CD4-positive, alpha-beta T cell (primary cell): ENCODE measurements around the gene HM13. TPM values are rescaled to one million over a fixed set of nuclear protein-coding genes. Genes with fewer than 3 reads are reported as not detected.

Experiments
- ATAC-seq: fragments of 200-7000 bp; cut with Tn5 transposase; one replicate; pipeline ENCODE4 v1.10.0; 2022; ENCODE audit warnings: mild to moderate bottlenecking; ENCODE audit not compliant: poor library complexity
- CTCF ChIA-PET: fragments of 350-600 bp; sonication (Branson Sonifier 250); formaldehyde crosslinking; loops from one replicate; lab custom pipeline; 2021; ENCODE audit warnings: antibody characterized with exemption, inconsistent platforms; lab: Charles Lee
- POLR2A ChIA-PET: fragments of 350-600 bp; sonication (Branson Sonifier 250); formaldehyde crosslinking; loops from one replicate; lab custom pipeline; 2021; ENCODE audit warnings: antibody characterized with exemption, inconsistent platforms; lab: Charles Lee
- DNase-seq, 14 experiments: peaks; one replicate each; pipeline ENCODE4 v3.0.0-alpha.2; 2013 to 2020; ENCODE audit warnings: mixed read lengths in 2 of 14
- H3K27ac ChIP-seq, 2 donors: one replicate each; pipeline versions ENCODE4 v1.5.1 to v1.7.0; 2013; ENCODE audit warnings: low read length in 2 of 2, low read depth in 1 of 2, mild to moderate bottlenecking in 1 of 2
- H3K27me3 ChIP-seq, 2 experiments: 1 replicate in 1 of 2; 2 replicates in 1 of 2; pipeline versions ENCODE4 v1.6.1 to v1.7.0; 2013; ENCODE audit warnings: low read length in 2 of 2, control low read depth in 1 of 2, mild to moderate bottlenecking in 1 of 2, moderate library complexity in 1 of 2; ENCODE audit not compliant: insufficient read depth in 2 of 2, control insufficient read depth in 1 of 2
- H3K36me3 ChIP-seq: one replicate; pipeline ENCODE4 v1.6.1; 2013; ENCODE audit warnings: low read length, control low read depth; ENCODE audit not compliant: insufficient read depth
- H3K4me1 ChIP-seq: one replicate; pipeline ENCODE4 v1.6.1; 2013; ENCODE audit warnings: low read length, control low read depth; ENCODE audit not compliant: insufficient read depth
- H3K4me3 ChIP-seq: one replicate; pipeline ENCODE4 v1.5.1; 2013; ENCODE audit warnings: mild to moderate bottlenecking, low read length, moderate library complexity
- H3K9me3 ChIP-seq, 2 experiments: 1 replicate in 1 of 2; 2 replicates in 1 of 2; pipeline versions ENCODE4 v1.6.1 to v1.7.0; 2013; ENCODE audit warnings: low read length in 2 of 2, mild to moderate bottlenecking in 2 of 2, control low read depth in 1 of 2, moderate library complexity in 1 of 2; ENCODE audit not compliant: control insufficient read depth in 1 of 2, insufficient read depth in 1 of 2
- H3K27ac Mint-ChIP-seq: one replicate; pipeline ENCODE4 v1.8.0; 2020; ENCODE audit warnings: mixed read lengths
- H3K27me3 Mint-ChIP-seq: one replicate; pipeline ENCODE4 v1.8.0; 2021; ENCODE audit warnings: mixed read lengths
- H3K36me3 Mint-ChIP-seq: one replicate; pipeline ENCODE4 v1.8.0; 2021; ENCODE audit warnings: low read depth, mixed read lengths
- H3K4me1 Mint-ChIP-seq: one replicate; pipeline ENCODE4 v1.8.0; 2021; ENCODE audit warnings: low read depth, mixed read lengths
- H3K4me3 Mint-ChIP-seq: one replicate; pipeline ENCODE4 v1.8.0; 2020; ENCODE audit warnings: mild to moderate bottlenecking, mixed read lengths
- H3K9me3 Mint-ChIP-seq: one replicate; pipeline ENCODE4 v1.8.0; 2020; ENCODE audit warnings: mixed read lengths
- CTCF ChIP-seq: fragments of 200-600 bp; IDR thresholded peaks from one replicate; pipeline ENCODE4 v1.8.0; 2022; ENCODE audit warnings: antibody characterized with exemption, mild to moderate bottlenecking
- intact Hi-C, 2 experiments: fragments of 100-400 bp; cut with DNase I in 1 of 2; cut with micrococcal nuclease in 1 of 2; formaldehyde crosslinking; loops; one replicate each; pipeline versions ENCODE4 v1.15.1 to v1.9.0; 2023 to 2025; cut with DNase I, micrococcal nuclease
- total RNA-seq, 174 experiments: library from RNA in 2 of 174; stranded (reverse) in 2 of 174; gene quantifications; one replicate each; pipeline ENCODE4 v1.2.3 and lab custom pipeline; 2021 to 2026

Gene HM13
- total RNA-seq, 2 experiments from 2014 or later = 97.8 to 113 TPM

GRCh38 chr20:31536575-31536974 is 22.3 kb downstream of the HM13 start:
- ChIA-PET POLR2A (no interaction called here), CTCF (no interaction called here)
- Mint-ChIP-seq H3K27ac (no peak overlapping the region), H3K4me1 (peaks cover 7% of the 10 kb centered on the region), H3K4me3 (no peak overlapping the region), H3K9me3 (no peaks in the 10 kb centered on the region), H3K27me3 (no peaks in the 10 kb centered on the region), H3K36me3 (peaks cover 92% of the 10 kb centered on the region)
- Histone ChIP-seq H3K4me3 (no peak overlapping the region), H3K4me1 (peaks cover 2% of the 10 kb centered on the region), H3K27ac (no peak overlapping the region), H3K36me3 (peaks cover 87% of the 10 kb centered on the region), H3K27me3 (no peaks in the 10 kb centered on the region), H3K9me3 (no peaks in the 10 kb centered on the region)
- no peak for ATAC-seq
- no peak for DNase-seq
- TF ChIP-seq CTCF = no peak
- intact Hi-C loops = no loop called here

GRCh38 chr20:31537116-31537871 is 23.1 kb downstream of the HM13 start:
- no peaks in the 10 kb centered on the region for H3K9me3 ChIP-seq
- peaks cover 92% of the 10 kb centered on the region for H3K36me3 Mint-ChIP-seq
- POLR2A ChIA-PET = no interaction called here
- H3K27me3 Mint-ChIP-seq = no peaks in the 10 kb centered on the region
- no peak overlapping the region for H3K4me3 ChIP-seq
- peak overlapping the region; percentile 46 for H3K27ac Mint-ChIP-seq
- no peak overlapping the region for H3K4me3 Mint-ChIP-seq
- intact Hi-C loops = no loop called here
- no peak overlapping the region for H3K27ac ChIP-seq
- H3K36me3 ChIP-seq = peaks cover 86% of the 10 kb centered on the region
- no peak for TF ChIP-seq CTCF
- H3K4me1 ChIP-seq = peaks cover 9% of the 10 kb centered on the region
- CTCF ChIA-PET = no interaction called here
- DNase-seq = no peak
- no peaks in the 10 kb centered on the region for H3K9me3 Mint-ChIP-seq
- peaks cover 11% of the 10 kb centered on the region for H3K4me1 Mint-ChIP-seq
- no peak for ATAC-seq
- no peaks in the 10 kb centered on the region for H3K27me3 ChIP-seq

GRCh38 chr20:31537890-31538289 is 23.6 kb downstream of the HM13 start:
- peaks cover 10% of the 10 kb centered on the region for H3K4me1 ChIP-seq
- ATAC-seq (no peak), DNase-seq (no peak)
- intact Hi-C loops = no loop called here
- H3K27me3 ChIP-seq = no peaks in the 10 kb centered on the region
- H3K27me3 Mint-ChIP-seq = no peaks in the 10 kb centered on the region
- H3K4me3 ChIP-seq = no peak overlapping the region
- H3K4me1 Mint-ChIP-seq = peaks cover 8% of the 10 kb centered on the region
- TF ChIP-seq CTCF = no peak
- H3K9me3 ChIP-seq = no peaks in the 10 kb centered on the region
- ChIA-PET CTCF (interaction anchor here (1.1 to 1.2 kb wide), 2 partner anchors 22 to 35 kb away, joined by 3 to 5 read pairs; no protein-coding TSS in a partner anchor), POLR2A (no interaction called here)
- no peak overlapping the region for H3K27ac ChIP-seq
- peak overlapping the region; percentile 46 for H3K27ac Mint-ChIP-seq
- no peak overlapping the region for H3K4me3 Mint-ChIP-seq
- H3K36me3 ChIP-seq = peaks cover 86% of the 10 kb centered on the region
- H3K9me3 Mint-ChIP-seq = no peaks in the 10 kb centered on the region
- H3K36me3 Mint-ChIP-seq = peaks cover 92% of the 10 kb centered on the region
